Measurements from ENCODE around the gene MBD6. TPM values are rescaled to one million over a fixed set of nuclear protein-coding genes. Genes with fewer than 3 reads are reported as not detected.
"Not testable (repeated sequence)": the region's sequence is repeated elsewhere in the genome, so short reads cannot be mapped to it uniquely, and the experiment has no call there.

Gene MBD6
- total and polyA plus RNA-seq, 2 of the 4 experiments (the other 2 are of a cell fraction), result 0.90 to 9.3 TPM

GRCh38 chr12:57517718-57518117 is 4.9 kb upstream of the MBD6 start:
- H2AK9ac ChIP-seq (replicated peaks; ENCODE audit: low read depth, low read length, poor library complexity); H3K27ac ChIP-seq (ENCODE audit: insufficient read depth, low read length); H3K4me3 ChIP-seq (ENCODE audit: insufficient read depth, low read depth, low read length); H2BK15ac ChIP-seq (ENCODE audit: low read depth, low read length); BruUV-seq (replicated peaks); H4K5ac ChIP-seq (ENCODE audit: low read depth, low read length); H2BK5ac ChIP-seq (ENCODE audit: low read depth, low read length, poor library complexity, severe bottlenecking); H2BK20ac ChIP-seq (ENCODE audit: low read depth, low read length); H2AK5ac ChIP-seq (ENCODE audit: low read depth, low read length); H3K9me1 ChIP-seq (ENCODE audit: insufficient read depth, low read length); H2BK120ac ChIP-seq (ENCODE audit: low read depth, low read length); H3K27me3 ChIP-seq (ENCODE audit: control insufficient read depth, insufficient read depth, low read length); intact Hi-C loops (cut with micrococcal nuclease); H2AFZ ChIP-seq (replicated peaks; ENCODE audit: low read length, poor library complexity); ATAC-seq (ENCODE audit: low read depth); H3K4ac ChIP-seq (ENCODE audit: low read depth, low read length); H3K56ac ChIP-seq (ENCODE audit: extremely low read depth, insufficient read depth, low read length); in situ Hi-C loops (cut with MboI; ENCODE audit: low sequenced_read_pairs); H3K14ac ChIP-seq (replicated peaks; ENCODE audit: low read depth, low read length); dilution Hi-C loops (cut with HindIII; ENCODE audit: low sequenced_read_pairs, unreplicated experiment); H3K18ac ChIP-seq (ENCODE audit: low read depth, low read length); H4K91ac ChIP-seq (ENCODE audit: insufficient read depth, low read depth, low read length); H3K23ac ChIP-seq (ENCODE audit: low read depth, low read length); CTCF ChIA-PET; H3K9me3 ChIP-seq (ENCODE audit: control insufficient read depth, insufficient read depth, low read length); DNase-seq; H4K8ac ChIP-seq (ENCODE audit: low read depth in 2 of 2, low read length in 2 of 2): not testable (repeated sequence)
- Histone ChIP-seq H3K36me3 (ENCODE audit: control insufficient read depth, insufficient read depth, low read length) (peaks cover 51% of the 10 kb centered on the region), H3K9ac (ENCODE audit: low read depth, low read length) (peak overlapping the region; percentile 15; the same call in 1 of the 2 replicates), H3K4me2 (ENCODE audit: low read depth, low read length) (peak overlapping the region; percentile 87; the same call in 1 of the 2 replicates), H3K79me1 (ENCODE audit: low read depth in 1 of 2, low read length in 2 of 2) (peaks cover 11 to 72% of the 10 kb centered on the region in 2 experiments), H4K20me1 (ENCODE audit: insufficient read depth, low read length) (peaks cover 71% of the 10 kb centered on the region), H3K4me1 (ENCODE audit: control insufficient read depth, insufficient read depth, low read length) (peaks cover 12% of the 10 kb centered on the region)
- no CpG with 5 or more reads among the region's 10 CpGs for WGBS, 2 experiments (ENCODE audit: extremely low coverage in 2 of 2, insufficient read length in 1 of 2)
- POLR2A ChIA-PET (ENCODE audit: unreplicated experiment), result interaction anchor here (0.5 kb wide), 1 partner anchor 86 kb away, joined by 3 read pairs; no protein-coding TSS in a partner anchor
- TF ChIP-seq POLR2A (IDR thresholded peaks at IDR 0.05; ENCODE audit: low read depth, low read length), result peak; percentile 2; the same call in 1 of the 2 replicates
